Hindlimb muscle (tissue), 1 donor: ENCODE data around the gene CHAF1A. TPM values are rescaled to one million over a fixed set of nuclear protein-coding genes. Genes with fewer than 3 reads are reported as not detected.

Experiments used
- DNase-seq: peaks from one replicate; pipeline ENCODE4 v3.0.0-alpha.2; 2013
- polyA plus RNA-seq: library from polyadenylated mRNA; unstranded; fragments of 120-200 nt; gene quantifications from one replicate; pipeline ENCODE4 v1.2.1, GENCODE V29; 2013; ENCODE audit not compliant: insufficient read length

The CHAF1A gene, protein sequence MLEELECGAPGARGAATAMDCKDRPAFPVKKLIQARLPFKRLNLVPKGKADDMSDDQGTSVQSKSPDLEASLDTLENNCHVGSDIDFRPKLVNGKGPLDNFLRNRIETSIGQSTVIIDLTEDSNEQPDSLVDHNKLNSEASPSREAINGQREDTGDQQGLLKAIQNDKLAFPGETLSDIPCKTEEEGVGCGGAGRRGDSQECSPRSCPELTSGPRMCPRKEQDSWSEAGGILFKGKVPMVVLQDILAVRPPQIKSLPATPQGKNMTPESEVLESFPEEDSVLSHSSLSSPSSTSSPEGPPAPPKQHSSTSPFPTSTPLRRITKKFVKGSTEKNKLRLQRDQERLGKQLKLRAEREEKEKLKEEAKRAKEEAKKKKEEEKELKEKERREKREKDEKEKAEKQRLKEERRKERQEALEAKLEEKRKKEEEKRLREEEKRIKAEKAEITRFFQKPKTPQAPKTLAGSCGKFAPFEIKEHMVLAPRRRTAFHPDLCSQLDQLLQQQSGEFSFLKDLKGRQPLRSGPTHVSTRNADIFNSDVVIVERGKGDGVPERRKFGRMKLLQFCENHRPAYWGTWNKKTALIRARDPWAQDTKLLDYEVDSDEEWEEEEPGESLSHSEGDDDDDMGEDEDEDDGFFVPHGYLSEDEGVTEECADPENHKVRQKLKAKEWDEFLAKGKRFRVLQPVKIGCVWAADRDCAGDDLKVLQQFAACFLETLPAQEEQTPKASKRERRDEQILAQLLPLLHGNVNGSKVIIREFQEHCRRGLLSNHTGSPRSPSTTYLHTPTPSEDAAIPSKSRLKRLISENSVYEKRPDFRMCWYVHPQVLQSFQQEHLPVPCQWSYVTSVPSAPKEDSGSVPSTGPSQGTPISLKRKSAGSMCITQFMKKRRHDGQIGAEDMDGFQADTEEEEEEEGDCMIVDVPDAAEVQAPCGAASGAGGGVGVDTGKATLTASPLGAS
- 10.7 TPM for polyA plus RNA-seq

GRCh38 chr19:4402171-4403004 is at the start of gene CHAF1A:
CHAF1A (plus strand) TSS chr19:4402640; CDS start chr19:4402763, 123 bp downstream.
- DNase-seq, result peak; percentile 99

DNA sequence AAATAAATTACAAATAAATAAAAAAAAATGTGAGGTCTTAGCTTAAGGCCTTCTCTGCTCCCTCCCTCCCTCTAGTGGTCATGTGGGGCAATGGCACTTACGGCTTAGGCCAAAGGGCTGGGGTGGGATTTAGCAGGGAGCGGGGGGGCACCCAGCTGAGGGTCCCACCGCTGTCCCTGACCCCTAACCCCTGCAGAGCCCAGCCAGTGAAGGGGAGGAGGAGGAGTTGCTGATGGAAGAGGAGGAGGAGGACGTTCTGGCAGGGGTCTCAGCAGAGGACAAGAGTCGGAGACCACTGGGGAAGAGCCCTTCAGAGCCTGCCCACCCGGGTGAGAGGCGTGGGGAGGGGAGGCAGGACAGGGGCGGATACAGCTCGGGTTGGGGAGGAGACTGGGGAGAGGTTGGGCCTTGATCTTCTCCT is 49.7 kb upstream of the CHAF1A start:
- no peak for DNase-seq

GRCh38 chr19:4354282-4354681 is 48.2 kb upstream of the CHAF1A start:
- no peak for DNase-seq

- DNase-seq, result no peak
Observed at GRCh38 chr19:4354897-4355296, 47.5 kb upstream of the CHAF1A start.

GRCh38 chr19:4357095-4357797 is 45.2 kb upstream of the CHAF1A start:
- DNase-seq, result no peak

- no peak for DNase-seq
Observed at GRCh38 chr19:4357921-4358326, 44.5 kb upstream of the CHAF1A start.

- DNase-seq, result no peak
Observed at GRCh38 chr19:4358709-4359626, 43.5 kb upstream of the CHAF1A start.

- DNase-seq, result no peak
Observed at GRCh38 chr19:4359627-4360000, 42.8 kb upstream of the CHAF1A start.

DNA sequence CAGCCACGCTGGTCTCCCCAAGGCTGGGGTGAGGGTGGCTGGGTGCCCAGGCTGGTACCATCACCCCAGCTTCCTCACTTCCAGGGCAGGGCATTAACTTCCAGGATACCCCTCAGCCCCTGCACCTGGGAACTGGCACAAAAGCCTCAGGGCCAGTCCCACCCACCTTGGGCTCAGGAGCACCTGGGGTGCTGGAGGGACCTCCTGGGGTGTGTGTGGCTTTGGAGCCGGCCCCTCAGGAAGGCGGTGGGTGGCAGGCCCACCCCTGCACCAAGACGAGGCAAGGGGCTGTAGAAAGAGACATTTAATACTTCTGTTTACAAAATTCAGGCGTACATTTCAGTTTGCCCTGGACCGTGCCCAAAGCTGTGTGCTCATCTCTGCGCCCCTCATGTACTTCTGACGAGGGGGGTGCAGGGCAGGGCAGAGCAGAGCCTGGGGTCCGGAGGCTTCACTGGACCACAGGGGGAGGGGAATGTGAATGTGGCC is 42.3 kb upstream of the CHAF1A start:
- DNase-seq, result no peak

DNA sequence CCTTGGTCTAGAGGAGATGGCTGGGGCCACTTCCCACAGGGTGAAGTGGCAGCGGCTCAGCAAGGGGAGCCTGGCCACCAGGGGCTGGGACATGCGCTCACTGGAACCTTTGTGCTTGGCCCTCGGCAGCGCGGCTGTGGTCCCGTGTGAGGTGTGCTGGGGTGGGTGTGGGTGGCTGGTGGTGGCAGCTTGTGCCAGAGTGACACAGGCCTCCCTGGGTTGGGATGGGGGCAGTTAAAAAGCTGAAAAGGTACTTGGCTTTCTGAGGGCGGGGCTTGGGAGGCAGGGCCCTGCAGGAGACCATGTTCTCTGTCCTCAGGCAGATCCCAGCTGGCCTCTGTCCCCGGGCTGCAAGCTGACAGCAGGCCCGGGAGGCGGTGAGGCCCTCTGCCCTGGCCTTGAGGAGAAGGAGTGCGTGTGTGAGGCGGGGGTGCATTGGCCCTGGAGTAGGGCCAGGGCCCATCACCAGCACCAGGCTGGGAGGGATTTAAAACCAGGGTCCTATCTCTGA is 41.7 kb upstream of the CHAF1A start:
- DNase-seq, result no peak

- DNase-seq, result no peak
Observed at GRCh38 chr19:4361152-4362046, 41.0 kb upstream of the CHAF1A start.

DNA sequence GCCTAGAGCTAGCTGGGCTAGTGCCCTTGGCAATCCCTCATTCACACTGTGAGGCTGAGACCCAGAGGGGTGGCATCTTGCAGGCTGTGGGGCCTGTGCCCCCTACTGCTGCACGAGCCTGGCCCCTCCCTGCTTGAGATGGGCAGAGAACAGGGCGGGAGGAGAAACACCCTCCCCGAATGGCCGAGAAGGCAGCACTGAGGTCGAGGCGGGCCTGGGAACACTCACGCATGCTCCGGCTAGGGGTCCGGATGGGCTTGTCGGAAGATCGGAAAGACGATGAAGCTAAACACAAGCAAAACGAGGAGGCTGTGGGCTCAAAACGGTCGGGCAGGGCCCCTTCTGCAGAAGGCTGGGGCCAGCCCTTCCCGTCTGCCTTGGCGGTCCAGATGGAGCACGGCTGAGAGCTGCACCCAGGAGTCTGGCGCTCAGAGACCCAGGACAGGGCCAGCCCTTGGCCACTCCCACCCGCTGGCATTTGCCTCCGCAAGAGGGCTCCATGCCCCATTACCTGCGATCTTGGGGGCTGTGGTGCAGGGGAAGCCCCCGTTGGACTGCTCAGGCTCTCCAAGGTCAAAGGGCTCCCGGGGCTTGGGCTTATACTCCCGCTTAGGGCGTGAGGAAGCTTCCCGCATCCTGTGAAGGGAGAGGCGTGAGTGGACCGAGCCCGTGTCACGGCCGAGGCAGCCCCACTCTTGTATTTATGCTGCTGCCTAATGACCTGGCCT is 40.2 kb upstream of the CHAF1A start:
- no peak for DNase-seq

- DNase-seq, result no peak
Observed at GRCh38 chr19:4362831-4363545, 39.5 kb upstream of the CHAF1A start.

DNA sequence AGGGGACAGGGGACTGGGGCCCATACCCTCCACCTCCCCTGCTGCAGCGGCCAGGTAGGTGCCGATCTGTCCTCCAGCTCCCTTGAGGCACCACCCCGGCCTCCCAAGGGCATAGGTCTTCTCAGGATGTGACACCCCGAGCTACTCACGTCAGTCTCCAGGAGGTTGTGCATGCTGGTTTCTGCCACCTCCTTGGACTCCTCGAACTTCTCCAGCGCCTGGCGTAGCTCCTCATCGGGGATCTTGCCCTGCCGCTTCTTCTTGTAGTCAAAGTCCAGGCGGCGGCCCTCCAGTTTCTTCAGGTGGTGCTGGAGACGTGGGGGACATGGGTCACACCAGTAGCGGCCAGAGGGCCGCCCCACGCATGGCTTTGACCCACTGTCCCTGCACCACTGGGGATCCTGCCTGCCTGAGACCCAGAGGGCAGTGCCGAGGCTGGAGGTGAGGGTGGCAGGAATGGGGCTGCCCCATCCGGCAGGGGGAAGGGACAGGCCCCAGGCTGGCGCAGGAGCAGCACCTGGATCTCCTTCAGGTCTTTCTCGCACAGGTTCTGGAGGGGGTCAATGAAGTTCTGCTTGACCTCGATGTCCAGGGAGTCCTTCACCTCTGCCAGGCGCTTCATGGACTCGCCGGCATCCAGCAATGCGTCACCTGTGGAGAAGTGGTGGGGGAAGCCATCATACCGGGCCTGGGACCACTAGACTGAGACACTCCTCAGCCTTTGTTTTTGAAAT is 38.7 kb upstream of the CHAF1A start:
- no peak for DNase-seq

DNA sequence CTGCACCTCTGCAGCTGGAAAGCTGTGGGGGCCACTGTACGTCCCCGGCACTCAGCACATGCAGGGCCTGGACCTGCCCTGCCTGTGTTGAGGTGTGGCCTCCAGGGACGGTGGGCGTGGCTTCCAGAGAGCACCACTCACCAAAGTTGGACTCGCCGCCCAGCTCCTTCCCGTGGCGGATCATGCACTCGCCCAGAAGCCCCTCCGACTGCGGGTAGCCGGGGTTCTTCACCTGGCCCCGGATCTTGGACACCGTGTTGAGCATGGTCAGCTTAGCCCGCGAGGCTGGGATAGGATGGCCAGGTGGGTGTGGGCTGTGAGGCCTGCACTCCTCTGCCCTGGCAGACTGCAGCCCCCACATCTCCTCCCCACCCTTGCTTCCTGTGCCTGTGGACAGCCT is 37.1 kb upstream of the CHAF1A start:
- DNase-seq, result no peak

- no peak for DNase-seq
Observed at GRCh38 chr19:4365791-4366665, 36.4 kb upstream of the CHAF1A start.
